GM21447 (cell line): Measurements from ENCODE around the gene MRPL11.
"Not testable (repeated sequence)": the region's sequence is repeated elsewhere in the genome, so short reads cannot be mapped to it uniquely, and the experiment has no call there.

Source experiments
- ATAC-seq: cut with Tn5 transposase; IDR thresholded peaks from one replicate; pipeline ENCODE4 v1.9.1; 2021; ENCODE audit not compliant: unreplicated experiment

Gene MRPL11

GRCh38 chr11:66467034-66467659 lies 28.5 kb upstream of the MRPL11 start:
- peak; percentile 42 for ATAC-seq

- ATAC-seq = peak; percentile 74
Measured at GRCh38 chr11:66466225-66467033, 27.8 kb upstream of the MRPL11 start, which contains the start of gene PELI3. Gene PELI3 (plus strand): TSS chr11:66466905. CDS start chr11:66468129, 1,224 bp downstream.

GRCh38 chr11:66465373-66466224 lies 27.0 kb upstream of the MRPL11 start:
- no peak for ATAC-seq

GRCh38 chr11:66464916-66465315 lies 26.3 kb upstream of the MRPL11 start:
- no peak for ATAC-seq

- ATAC-seq = not testable (repeated sequence)
Measured at GRCh38 chr11:66464116-66464515, 25.5 kb upstream of the MRPL11 start.

GRCh38 chr11:66462911-66463310 lies 24.3 kb upstream of the MRPL11 start:
- no peak for ATAC-seq

- ATAC-seq = no peak
Measured at GRCh38 chr11:66462010-66462409, 23.4 kb upstream of the MRPL11 start.

- ATAC-seq = no peak
Measured at GRCh38 chr11:66459138-66459778, 20.6 kb upstream of the MRPL11 start.

GRCh38 chr11:66457826-66458225 lies 19.2 kb upstream of the MRPL11 start:
- ATAC-seq = no peak

GRCh38 chr11:66454828-66455227 lies 16.2 kb upstream of the MRPL11 start:
- ATAC-seq = no peak

GRCh38 chr11:66454247-66454646 lies 15.6 kb upstream of the MRPL11 start:
- ATAC-seq = no peak

- no peak for ATAC-seq
Measured at GRCh38 chr11:66451663-66452062, 13.0 kb upstream of the MRPL11 start.

- no peak for ATAC-seq
Measured at GRCh38 chr11:66450560-66450959, 11.9 kb upstream of the MRPL11 start.

- ATAC-seq = no peak
Measured at GRCh38 chr11:66448523-66448922, 9.9 kb upstream of the MRPL11 start.

GRCh38 chr11:66447012-66447411 lies 8.4 kb upstream of the MRPL11 start:
- ATAC-seq = no peak

GRCh38 chr11:66443602-66444001 lies 5.0 kb upstream of the MRPL11 start:
- ATAC-seq = no peak

GRCh38 chr11:66440940-66441282 lies 2.3 kb upstream of the MRPL11 start:
- ATAC-seq = not testable (repeated sequence)

- ATAC-seq = not testable (repeated sequence)
Measured at GRCh38 chr11:66440101-66440939, 1.7 kb upstream of the MRPL11 start.

- ATAC-seq = no peak
Measured at GRCh38 chr11:66437979-66438503, 607 bp downstream of the MRPL11 start.

- ATAC-seq = no peak
Measured at GRCh38 chr11:66432597-66432996, 6.1 kb downstream of the MRPL11 start.
